ENCODE measurements around the gene MCF2L2.

MCF2L2 gene

GRCh38 chr3:183210341-183210740 is 218.1 kb downstream of the MCF2L2 start:
- no peaks in the 10 kb centered on the region for H3K36me3 ChIP-seq (ENCODE audit: insufficient read depth, low read length)

GRCh38 chr3:183208800-183209199 is 219.6 kb downstream of the MCF2L2 start:
- Histone ChIP-seq H3K9ac (ENCODE audit: low read depth, low read length) (no peak overlapping the region), H3K9me3 (ENCODE audit: control insufficient read depth, insufficient read depth, low read length) (peaks cover 4% of the 10 kb centered on the region; the same call in 1 of the 2 replicates), H3K4me1 (ENCODE audit: insufficient read depth, low read length) (no peaks in the 10 kb centered on the region), H3K36me3 (ENCODE audit: insufficient read depth, low read length) (no peaks in the 10 kb centered on the region)

More at GRCh38 chr3:183210341-183210740, 218.1 kb downstream of the MCF2L2 start:
- no peaks in the 10 kb centered on the region for H3K4me1 ChIP-seq (ENCODE audit: insufficient read depth, low read length)
- H3K9me3 ChIP-seq (ENCODE audit: control insufficient read depth, insufficient read depth, low read length), result peaks cover 4% of the 10 kb centered on the region; the same call in 1 of the 2 replicates
- no peak overlapping the region for H3K9ac ChIP-seq (ENCODE audit: low read depth, low read length)

GRCh38 chr3:183208260-183208659 is 220.2 kb downstream of the MCF2L2 start:
- H3K4me1 ChIP-seq (ENCODE audit: insufficient read depth, low read length), result no peaks in the 10 kb centered on the region
- H3K9me3 ChIP-seq (ENCODE audit: control insufficient read depth, insufficient read depth, low read length), result peaks cover 4% of the 10 kb centered on the region; the same call in 1 of the 2 replicates
- H3K36me3 ChIP-seq (ENCODE audit: insufficient read depth, low read length), result no peaks in the 10 kb centered on the region
- H3K9ac ChIP-seq (ENCODE audit: low read depth, low read length), result no peak overlapping the region

GRCh38 chr3:183203670-183204069 is 224.7 kb downstream of the MCF2L2 start:
- H3K36me3 ChIP-seq (ENCODE audit: insufficient read depth, low read length), result no peaks in the 10 kb centered on the region
- H3K9ac ChIP-seq (ENCODE audit: low read depth, low read length), result no peak overlapping the region
- H3K9me3 ChIP-seq (ENCODE audit: control insufficient read depth, insufficient read depth, low read length), result peaks cover 4% of the 10 kb centered on the region; the same call in 1 of the 2 replicates
- no peaks in the 10 kb centered on the region for H3K4me1 ChIP-seq (ENCODE audit: insufficient read depth, low read length)

- no peak overlapping the region for H3K9ac ChIP-seq (ENCODE audit: low read depth, low read length)
These were observed 226.3 kb downstream of the MCF2L2 start for GRCh38 chr3:183202004-183202722.

GRCh38 chr3:183198939-183199338 is 229.5 kb downstream of the MCF2L2 start:
- no peaks in the 10 kb centered on the region for H3K36me3 ChIP-seq (ENCODE audit: insufficient read depth, low read length)
- no peaks in the 10 kb centered on the region for H3K9me3 ChIP-seq (ENCODE audit: control insufficient read depth, insufficient read depth, low read length)
- H3K4me1 ChIP-seq (ENCODE audit: insufficient read depth, low read length), result no peaks in the 10 kb centered on the region
- H3K9ac ChIP-seq (ENCODE audit: low read depth, low read length), result no peak overlapping the region

More at GRCh38 chr3:183202004-183202722, 226.3 kb downstream of the MCF2L2 start:
- no peaks in the 10 kb centered on the region for H3K36me3 ChIP-seq (ENCODE audit: insufficient read depth, low read length)
- H3K9me3 ChIP-seq (ENCODE audit: control insufficient read depth, insufficient read depth, low read length), result no peaks in the 10 kb centered on the region
- H3K4me1 ChIP-seq (ENCODE audit: insufficient read depth, low read length), result no peaks in the 10 kb centered on the region

GRCh38 chr3:183197734-183198133 is 230.7 kb downstream of the MCF2L2 start:
- H3K4me1 ChIP-seq (ENCODE audit: insufficient read depth, low read length), result no peaks in the 10 kb centered on the region
- no peak overlapping the region for H3K9ac ChIP-seq (ENCODE audit: low read depth, low read length)
- H3K9me3 ChIP-seq (ENCODE audit: control insufficient read depth, insufficient read depth, low read length), result no peaks in the 10 kb centered on the region
- H3K36me3 ChIP-seq (ENCODE audit: insufficient read depth, low read length), result no peaks in the 10 kb centered on the region

- Histone ChIP-seq H3K4me1 (ENCODE audit: insufficient read depth, low read length) (no peaks in the 10 kb centered on the region), H3K9ac (ENCODE audit: low read depth, low read length) (no peak overlapping the region), H3K9me3 (ENCODE audit: control insufficient read depth, insufficient read depth, low read length) (no peaks in the 10 kb centered on the region), H3K36me3 (ENCODE audit: insufficient read depth, low read length) (no peaks in the 10 kb centered on the region; the same call in 1 of the 2 replicates)
These were observed 233.2 kb downstream of the MCF2L2 start for GRCh38 chr3:183195266-183195665.

- Histone ChIP-seq H3K9ac (ENCODE audit: low read depth, low read length) (no peak overlapping the region), H3K4me1 (ENCODE audit: insufficient read depth, low read length) (no peaks in the 10 kb centered on the region), H3K9me3 (ENCODE audit: control insufficient read depth, insufficient read depth, low read length) (no peaks in the 10 kb centered on the region), H3K36me3 (ENCODE audit: insufficient read depth, low read length) (no peaks in the 10 kb centered on the region; the same call in 1 of the 2 replicates)
These were observed 234.4 kb downstream of the MCF2L2 start for GRCh38 chr3:183193762-183194689.

GRCh38 chr3:183192650-183193300 is 235.6 kb downstream of the MCF2L2 start:
- Histone ChIP-seq H3K9me3 (ENCODE audit: control insufficient read depth, insufficient read depth, low read length) (no peaks in the 10 kb centered on the region), H3K9ac (ENCODE audit: low read depth, low read length) (no peak overlapping the region), H3K4me1 (ENCODE audit: insufficient read depth, low read length) (no peaks in the 10 kb centered on the region), H3K36me3 (ENCODE audit: insufficient read depth, low read length) (no peaks in the 10 kb centered on the region; the same call in 1 of the 2 replicates)

- Histone ChIP-seq H3K4me1 (ENCODE audit: insufficient read depth, low read length) (no peaks in the 10 kb centered on the region), H3K9ac (ENCODE audit: low read depth, low read length) (no peak overlapping the region), H3K9me3 (ENCODE audit: control insufficient read depth, insufficient read depth, low read length) (no peaks in the 10 kb centered on the region), H3K36me3 (ENCODE audit: insufficient read depth, low read length) (no peaks in the 10 kb centered on the region; the same call in 1 of the 2 replicates)
These were observed 238.8 kb downstream of the MCF2L2 start for GRCh38 chr3:183189641-183190040.

- no peaks in the 10 kb centered on the region for H3K4me1 ChIP-seq (ENCODE audit: insufficient read depth, low read length)
These were observed 239.4 kb downstream of the MCF2L2 start for GRCh38 chr3:183188895-183189462.

GRCh38 chr3:183185696-183186095 is 242.7 kb downstream of the MCF2L2 start:
- H3K36me3 ChIP-seq (ENCODE audit: insufficient read depth, low read length), result no peaks in the 10 kb centered on the region
- no peak overlapping the region for H3K9ac ChIP-seq (ENCODE audit: low read depth, low read length)
- H3K4me1 ChIP-seq (ENCODE audit: insufficient read depth, low read length), result no peaks in the 10 kb centered on the region
- H3K9me3 ChIP-seq (ENCODE audit: control insufficient read depth, insufficient read depth, low read length), result no peaks in the 10 kb centered on the region

More at GRCh38 chr3:183188895-183189462, 239.4 kb downstream of the MCF2L2 start:
- H3K36me3 ChIP-seq (ENCODE audit: insufficient read depth, low read length), result no peaks in the 10 kb centered on the region; the same call in 1 of the 2 replicates
- H3K9ac ChIP-seq (ENCODE audit: low read depth, low read length), result no peak overlapping the region
- no peaks in the 10 kb centered on the region for H3K9me3 ChIP-seq (ENCODE audit: control insufficient read depth, insufficient read depth, low read length)

Data from ES-I3 (cell line).